GM19397 (cell line): Measurements from ENCODE around the gene POMT1.
"Not testable (repeated sequence)": the region's sequence is repeated elsewhere in the genome, so short reads cannot be mapped to it uniquely, and the experiment has no call there.

ENCODE experiments used
- ATAC-seq: cut with Tn5 transposase; IDR thresholded peaks from one replicate; pipeline ENCODE4 v1.9.1; 2021; ENCODE audit warnings: mild to moderate bottlenecking, moderate library complexity; ENCODE audit not compliant: unreplicated experiment

Gene POMT1

DNA sequence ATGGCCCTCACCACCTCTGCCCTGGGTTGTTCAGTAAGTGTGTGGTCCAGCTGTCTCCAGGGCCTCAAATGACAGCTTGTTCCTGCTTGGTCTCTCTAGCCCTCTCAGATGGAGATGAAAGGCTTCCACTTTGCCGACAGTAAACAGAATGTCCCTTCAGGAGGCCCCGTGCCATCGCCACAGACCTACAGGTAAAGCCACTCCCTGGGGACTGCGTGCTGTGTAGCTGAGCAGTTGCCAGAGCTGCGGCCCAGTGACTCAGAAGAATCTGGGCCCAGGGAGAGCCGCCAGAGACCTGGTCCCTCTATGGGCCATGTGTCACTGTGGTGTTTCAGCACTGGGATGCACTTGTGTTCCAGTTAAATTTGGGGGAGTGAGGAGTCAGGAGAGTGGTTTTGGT is 10.6 kb upstream of the POMT1 start:
- no peak for ATAC-seq

DNA sequence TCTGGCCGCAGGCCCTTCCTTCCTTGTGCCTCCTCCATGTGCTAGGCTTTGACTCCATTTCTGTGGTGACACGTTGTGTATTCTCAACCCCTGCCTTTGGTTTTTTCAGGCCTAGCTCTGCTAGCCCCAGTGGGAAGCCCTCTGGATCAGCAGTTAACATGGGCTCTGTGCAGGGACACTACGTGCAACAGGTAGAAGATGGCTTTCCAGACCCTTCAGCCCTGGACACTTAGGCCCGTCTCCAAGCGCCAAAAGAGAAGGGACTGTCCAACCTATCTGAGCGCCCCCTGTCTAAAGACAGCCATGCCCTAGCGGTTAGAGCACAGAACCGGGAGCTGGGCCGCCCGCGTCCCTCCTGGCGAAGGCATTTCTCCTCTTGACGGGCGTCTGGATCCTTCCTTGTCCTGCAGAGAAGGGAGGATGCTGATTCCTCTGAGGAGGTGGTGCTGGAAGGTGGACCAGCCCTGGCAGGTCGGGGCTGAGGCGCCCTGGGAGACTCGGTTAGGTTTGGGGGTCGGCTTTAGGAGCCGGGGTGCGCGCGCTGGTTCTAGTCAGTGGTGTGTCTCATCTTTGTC is 8.3 kb upstream of the POMT1 start:
- no peak for ATAC-seq

DNA sequence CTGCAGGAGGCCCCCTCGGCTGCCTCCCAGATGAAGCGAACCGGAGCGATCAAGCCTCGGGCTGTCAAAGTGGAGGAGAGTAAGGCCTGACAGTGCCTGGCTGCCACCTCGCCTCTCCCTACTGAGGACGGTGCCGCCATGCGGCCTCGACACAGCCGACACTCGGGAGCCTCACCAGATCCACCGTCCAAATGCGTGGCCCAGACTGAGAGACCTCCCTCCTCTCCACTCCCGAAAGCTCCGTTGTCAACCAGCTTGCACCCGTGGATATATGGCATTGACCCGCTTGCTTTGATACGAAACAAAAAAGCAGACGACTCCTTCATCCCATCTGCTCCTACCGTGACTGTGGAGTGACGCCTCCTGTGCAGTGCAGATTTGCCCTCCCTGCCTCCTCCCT is 6.9 kb upstream of the POMT1 start:
- ATAC-seq: no peak

DNA sequence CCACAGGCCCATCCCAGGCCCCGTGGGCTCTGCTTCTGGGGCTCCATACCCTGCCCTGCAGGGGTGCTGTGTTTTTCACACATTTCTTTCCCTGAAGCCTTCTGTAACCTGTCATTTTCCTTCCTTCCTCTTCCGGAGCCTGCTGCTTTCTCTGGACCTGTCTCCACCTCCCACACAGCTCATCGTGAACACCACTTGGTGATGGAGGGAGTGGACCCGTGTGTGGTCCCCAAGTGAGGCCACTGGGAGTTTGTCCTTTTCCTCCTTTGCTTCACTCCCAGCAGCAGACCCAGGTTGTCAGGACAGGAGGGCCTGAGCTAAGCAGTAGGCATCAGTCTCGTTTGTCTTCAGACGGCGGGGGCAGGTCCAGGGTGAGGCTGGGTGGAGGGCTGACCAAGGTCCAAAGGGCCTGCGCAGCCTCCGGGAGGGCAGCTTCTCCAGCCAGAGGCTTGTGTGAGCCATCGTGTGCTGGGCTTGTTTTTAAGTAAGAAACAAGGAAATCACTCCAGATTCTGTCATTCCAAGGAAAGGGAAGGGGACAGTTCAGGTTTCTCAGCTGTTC is 5.8 kb upstream of the POMT1 start:
- ATAC-seq: no peak

DNA sequence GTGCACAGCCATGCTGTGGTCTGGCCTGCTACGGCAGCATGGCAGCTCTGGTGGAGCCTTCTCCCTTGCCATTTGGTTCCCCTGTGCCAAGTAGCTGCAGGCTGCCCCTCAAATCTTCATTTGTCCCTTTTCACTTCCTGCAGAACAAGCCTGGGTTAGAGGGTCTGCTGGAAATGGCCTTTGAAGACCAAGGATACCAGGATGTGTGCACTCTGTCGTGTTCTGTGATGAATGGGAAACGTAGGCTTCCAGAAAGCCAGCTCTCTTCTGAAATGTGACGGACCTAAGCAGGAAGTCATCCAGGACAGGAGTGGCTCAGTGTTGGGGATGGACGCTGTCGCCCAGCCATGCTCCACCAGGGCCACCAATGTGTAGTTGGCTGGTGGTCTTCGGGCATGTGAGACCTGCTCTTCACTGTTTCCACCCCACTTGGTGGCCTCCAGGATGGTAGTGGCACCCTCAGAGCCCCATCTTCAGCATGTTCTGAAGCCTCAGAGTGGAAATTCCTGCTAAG is 3.4 kb upstream of the POMT1 start:
- no peak for ATAC-seq

DNA sequence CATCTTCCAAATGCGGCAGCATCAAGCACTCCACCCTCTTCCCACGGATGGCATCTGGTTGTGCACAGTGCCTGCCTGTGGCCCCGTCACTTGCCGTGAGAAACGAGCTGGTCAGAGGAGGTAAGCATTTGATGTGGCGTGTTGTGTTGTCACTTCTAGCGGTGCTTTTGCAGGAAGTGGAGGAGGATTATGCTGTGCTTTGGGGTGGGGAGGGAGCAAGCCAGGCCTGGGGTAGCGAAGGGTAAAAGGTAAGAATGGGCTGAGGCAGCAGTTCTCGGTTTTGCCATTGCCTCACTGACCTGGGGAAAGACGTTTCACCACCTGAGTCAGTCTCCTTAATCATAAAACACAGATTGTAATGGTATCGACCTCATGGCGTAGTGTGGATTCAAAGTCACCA is 2.3 kb upstream of the POMT1 start:
- no peak for ATAC-seq

DNA sequence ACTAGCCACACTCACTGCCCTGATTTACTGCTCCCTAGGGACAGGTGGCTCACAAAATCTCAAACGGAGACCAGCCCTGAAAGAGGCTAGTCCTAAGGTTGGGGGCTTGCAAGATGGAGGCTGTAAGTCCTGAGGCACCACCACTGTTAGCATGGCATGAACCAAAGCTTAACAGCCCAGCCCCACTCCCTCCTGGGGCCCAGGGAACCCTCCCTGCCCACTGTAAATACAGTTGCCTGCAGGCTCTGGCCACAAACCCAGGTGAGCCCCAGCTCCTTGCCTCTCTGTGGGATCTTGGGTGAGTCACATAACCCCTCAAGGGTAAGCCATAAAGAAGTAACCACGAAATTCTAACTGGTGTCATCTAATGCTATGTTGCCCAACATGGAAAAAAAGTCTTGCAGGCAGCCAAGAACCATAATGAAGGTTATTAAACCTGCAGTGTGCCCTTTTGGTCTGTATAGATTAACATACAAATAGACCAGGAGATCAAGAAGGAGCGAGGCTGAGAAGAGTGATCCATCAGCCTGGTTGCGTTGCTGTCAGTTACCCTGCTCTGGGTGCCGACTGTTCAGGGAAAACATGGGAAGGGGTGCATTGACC is 1.7 kb upstream of the POMT1 start:
- ATAC-seq: no peak

DNA sequence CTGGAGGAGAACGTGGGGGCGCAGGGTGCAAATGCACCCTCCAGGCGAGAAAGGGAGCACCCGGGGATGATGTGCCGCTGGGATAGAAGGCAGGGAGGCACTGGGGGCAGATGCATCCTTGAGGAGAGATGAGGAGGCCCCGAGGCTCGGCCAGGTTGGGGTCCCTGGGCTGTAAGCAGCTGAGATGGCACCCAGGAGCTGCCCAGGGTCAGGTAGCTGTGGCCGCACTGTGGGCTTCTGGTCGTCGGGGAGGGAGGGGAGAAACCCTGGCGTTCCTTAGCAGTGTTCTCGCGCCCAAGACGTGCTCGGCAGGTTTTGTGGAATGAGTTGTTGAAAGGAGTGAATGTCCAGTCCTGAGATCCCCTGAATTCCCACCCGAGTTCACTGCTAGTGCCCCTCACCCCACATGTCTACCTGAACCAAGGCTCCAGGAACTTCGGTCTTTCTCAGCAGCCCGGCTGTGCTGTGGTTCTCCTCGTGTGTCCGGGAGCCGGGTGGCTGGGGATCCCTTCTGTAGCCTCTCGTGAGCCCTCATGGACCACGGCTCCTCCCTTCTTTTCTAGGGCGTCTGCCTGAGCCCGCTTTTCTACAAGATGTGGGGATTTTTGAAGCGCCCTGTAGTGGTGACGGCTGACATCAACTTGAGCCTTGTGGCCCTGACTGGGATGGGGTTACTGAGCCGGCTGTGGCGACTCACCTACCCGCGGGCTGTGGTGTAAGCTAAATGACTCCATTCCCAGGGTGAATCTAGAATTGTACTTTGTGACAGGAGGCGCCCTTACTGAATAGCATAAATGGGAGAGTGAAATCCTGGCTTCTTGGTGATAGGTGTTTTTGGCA is 1.1 kb downstream of the POMT1 start:
- ATAC-seq: no peak

DNA sequence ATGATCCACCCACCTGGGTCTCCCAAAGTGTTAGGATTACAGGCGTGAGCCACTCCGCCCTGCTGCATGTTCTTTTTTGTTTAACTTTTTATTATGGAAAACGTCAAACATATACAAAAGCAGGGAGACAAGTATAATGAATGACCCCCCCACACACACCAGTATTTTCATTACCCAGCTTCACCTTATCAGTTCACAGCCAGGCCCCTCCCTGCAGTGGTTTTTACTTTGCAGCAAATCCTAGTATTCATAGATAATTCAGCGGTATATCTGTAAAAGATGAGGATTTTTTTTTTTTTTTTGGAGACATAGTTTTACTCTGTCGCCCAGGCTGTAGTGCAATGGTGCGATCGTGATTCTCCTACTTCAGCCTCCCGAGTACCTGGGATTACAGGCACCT is 2.3 kb downstream of the POMT1 start:
- no peak for ATAC-seq

DNA sequence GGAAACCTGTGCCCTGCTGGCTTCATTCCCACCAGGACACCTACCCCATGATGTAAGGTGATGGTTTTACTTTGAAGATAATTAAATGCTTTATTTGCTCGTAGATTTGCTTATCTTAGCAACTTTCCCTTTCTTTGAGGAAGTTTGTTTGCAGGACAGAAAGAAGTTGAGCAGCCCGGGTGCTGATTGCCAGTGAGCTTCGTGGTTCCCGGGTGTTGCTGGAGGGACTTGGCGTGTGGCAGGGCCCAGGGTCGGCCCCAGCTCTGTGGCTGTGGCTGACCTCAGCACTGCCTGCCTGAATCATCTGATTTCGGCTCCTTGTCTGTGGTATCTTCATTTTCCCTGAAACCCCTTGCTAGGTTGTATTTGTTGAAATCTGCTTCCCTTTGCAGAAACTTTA is 8.7 kb downstream of the POMT1 start:
- ATAC-seq: no peak

DNA sequence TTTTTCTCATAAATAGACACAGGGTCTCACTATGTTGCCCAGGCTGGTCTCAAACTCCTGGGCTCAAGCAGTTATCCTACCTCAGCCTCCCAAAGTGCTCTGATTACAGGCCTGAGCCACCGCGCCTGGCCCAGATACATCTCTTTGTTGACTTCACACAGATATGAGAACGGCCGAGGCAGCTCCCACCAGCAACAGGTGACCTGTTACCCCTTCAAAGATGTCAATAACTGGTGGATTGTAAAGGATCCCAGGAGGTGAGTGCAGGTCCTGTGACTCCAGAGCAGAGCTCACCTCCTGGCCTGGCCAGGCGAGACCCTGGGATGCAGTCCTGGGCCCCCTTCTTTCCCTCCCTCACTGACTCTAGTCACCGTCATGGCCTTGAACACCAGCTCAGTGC is 9.2 kb downstream of the POMT1 start:
- ATAC-seq: no peak

DNA sequence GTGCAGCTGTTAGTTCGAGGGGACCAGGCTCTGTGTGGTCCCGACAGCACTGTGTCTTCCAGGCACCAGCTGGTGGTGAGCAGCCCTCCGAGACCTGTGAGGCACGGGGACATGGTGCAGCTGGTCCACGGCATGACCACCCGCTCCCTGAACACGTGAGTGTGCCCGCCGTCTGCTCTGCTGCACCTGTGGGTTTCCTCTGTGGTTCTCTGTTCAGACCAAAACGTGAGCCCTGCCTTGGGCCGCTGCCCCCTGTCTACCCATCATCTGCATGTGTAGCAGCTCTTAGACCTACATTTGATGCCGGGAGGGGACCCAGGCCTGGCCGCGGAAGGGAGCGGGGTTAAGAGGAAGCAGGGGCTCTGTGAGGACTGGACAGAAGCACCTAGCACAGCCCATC is 10.5 kb downstream of the POMT1 start:
- ATAC-seq: no peak

DNA sequence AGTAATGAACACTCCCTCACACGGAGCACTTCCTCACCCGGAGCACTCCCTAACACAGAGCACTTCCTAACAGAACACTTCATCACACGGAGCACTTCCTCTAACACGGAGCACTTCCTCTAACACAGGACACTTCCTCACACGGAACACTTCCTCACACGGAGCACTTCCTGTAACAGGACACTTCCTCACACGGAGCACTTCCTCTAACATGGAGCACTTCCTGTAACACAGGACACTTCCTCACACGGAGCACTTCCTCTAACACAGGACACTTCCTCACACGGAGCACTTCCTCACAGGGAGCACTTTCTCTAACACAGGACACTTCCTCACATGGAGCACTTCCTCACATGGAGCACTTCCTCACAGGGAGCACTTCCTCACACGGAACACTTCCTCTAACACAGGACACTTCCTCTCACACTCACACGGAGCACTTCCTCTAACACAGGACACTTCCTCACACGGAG is 12.9 kb downstream of the POMT1 start:
- not testable (repeated sequence) for ATAC-seq

DNA sequence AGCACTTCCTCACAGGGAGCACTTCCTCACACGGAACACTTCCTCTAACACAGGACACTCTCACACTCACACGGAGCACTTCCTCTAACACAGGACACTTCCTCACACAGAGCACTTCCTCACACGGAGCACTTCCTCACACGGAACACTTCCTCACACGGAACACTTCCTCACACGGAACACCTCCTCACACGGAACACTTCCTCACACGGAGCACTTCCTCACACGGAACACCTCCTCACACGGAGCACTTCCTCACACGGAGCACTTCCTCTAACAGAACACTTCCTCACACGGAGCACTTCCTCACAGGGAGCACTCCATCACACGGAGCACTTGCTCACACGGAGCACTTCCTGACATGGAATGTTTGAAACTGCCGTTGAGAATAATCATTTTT is 13.4 kb downstream of the POMT1 start:
- ATAC-seq: no peak

DNA sequence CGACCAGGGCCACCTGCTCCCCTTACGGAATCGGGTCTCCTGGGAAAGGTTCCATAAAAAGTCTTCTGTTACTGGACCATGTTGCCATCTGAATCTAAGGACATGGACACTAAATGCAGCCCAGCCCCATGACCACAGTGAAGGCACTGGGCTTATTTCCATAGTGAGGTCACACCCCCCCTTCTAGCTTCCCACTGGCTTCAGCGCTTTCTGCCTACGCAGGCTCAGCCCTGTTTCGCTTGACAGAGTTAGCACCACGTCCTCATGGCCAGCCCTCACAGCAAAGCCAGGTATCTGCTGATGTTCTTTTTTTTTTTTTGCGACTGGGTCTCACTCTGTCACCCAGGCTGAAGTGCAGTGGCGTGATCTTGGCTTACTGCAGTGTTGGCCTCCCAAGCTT is 14.2 kb downstream of the POMT1 start:
- no peak for ATAC-seq

DNA sequence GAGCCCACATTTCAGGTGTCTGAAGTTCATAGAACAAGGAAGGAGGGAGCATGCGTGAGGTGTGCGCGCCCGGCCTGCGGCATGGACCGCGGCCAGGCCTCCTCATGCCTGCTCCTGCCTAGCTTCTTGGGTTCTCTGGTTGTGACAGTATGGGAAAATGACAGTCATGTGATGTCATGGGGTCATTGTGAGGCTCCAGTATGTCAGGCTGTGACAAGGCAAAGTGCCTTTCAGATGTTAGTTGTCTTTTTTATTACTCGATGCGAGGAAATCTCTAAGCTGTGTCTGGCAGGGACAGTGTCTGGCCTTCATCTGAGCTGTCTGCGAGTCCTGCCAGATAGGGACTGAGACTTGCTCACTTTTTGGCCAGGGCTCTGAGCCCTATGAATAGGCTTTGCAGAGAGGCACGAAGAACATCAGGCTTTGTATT is 15.1 kb downstream of the POMT1 start:
- no peak for ATAC-seq

DNA sequence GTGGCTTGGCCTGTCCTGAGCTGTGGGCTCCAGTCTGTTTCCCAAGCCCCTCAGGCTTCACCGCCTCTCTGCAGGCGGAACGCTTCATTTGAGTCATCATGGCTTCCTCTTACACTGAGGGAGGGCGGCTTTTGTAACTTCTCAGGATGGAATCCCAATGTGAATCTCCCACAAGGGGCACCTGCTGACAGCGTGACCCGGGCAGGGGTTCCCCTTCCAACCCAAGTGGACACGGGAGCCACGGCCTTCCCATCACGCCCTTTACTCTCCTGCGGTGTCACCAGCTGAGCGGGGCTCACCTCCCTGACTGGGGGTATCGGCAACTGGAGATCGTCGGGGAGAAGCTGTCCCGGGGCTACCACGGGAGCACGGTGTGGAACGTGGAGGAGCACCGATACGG is 15.8 kb downstream of the POMT1 start:
- ATAC-seq: no peak

DNA sequence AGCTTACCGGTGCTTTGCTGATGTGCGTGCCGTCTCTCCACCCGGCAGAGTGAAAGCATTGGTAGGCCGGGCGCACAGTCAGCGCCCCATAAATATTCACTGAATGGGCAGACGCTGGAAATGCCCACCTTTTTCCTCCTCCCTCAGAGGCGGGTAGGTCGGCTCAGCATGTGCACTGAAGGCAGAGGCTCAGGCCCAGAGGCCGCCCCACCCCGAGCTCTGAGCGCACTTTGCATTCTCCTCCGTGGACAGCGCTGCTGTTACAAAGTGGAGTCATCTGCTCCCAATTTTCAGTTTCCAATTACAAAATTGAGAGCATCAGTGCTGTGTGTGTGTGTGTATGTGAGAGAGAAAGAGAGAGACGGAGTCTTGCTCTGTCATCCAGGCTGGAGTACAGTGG is 17.8 kb downstream of the POMT1 start:
- no peak for ATAC-seq

DNA sequence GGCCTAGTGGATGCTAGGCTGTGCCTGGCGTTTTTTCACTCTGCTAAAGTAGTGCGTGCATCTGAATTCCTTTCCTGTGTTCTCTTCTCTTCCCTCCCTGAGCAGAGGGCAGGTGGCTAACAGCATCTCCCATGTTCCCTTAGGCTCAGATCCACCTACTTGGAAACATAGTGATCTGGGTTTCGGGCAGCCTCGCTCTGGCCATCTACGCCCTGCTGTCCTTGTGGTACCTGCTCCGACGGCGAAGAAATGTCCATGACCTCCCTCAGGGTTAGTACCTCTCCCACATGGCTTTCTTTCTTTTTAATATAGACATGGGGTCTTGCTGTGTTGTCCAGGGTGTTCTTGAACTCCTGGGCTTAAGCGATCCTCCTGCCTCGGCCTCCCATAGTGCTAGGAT is 18.5 kb downstream of the POMT1 start:
- ATAC-seq: no peak

DNA sequence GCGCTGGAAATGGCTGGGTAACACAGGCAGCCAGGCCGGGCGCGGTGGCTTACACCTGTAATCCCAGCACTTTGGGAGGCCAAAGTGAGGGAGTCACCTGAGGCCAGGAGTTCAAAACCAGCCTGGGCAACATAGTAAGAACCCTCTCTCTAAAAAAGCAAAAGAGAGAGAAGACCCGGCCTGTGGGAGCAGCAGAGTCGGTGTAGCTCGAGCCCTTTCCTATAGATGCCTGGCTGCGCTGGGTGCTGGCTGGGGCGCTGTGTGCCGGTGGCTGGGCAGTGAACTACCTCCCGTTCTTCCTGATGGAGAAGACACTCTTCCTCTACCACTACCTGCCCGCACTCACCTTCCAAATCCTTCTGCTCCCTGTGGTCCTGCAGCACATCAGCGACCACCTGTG is 19.1 kb downstream of the POMT1 start:
- ATAC-seq: no peak

DNA sequence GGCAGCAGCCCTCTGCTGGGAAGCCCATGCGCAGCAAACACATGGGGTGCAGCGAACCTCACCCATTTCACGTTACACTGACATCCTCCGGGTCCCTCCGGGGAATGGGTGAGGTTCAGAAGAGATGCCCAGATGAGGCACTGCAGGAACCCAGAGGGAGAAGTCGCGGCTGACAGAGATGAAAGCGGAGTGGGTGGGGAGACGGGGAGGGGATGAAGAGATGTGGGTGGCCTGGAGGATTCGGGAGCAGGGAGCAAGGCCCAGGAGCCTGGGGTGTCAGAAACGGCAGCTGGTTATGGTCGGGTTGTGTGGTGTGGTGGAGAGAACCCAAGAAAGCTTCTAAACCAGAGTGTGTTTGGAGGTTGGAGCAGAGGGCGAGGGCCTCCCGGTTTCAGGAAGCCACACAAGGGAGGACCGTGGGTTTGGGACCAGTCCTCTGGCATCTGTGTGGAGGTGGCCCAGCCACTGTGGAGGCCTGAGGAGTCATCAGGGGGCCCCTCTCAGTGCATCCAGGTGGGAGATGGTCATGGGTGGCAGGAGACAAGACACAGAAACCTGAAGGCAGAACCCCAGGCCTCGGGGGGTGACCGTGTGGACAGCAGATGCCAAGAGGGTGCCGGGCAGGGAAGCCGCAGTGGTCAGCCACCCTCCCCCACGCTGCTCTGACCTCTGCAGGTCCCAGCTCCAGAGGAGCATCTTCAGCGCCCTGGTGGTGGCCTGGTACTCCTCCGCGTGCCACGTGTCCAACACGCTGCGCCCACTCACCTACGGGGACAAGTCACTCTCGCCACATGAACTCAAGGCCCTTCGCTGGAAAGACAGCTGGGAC is 19.8 kb downstream of the POMT1 start:
- ATAC-seq: no peak
